GM19324 (cell line): ENCODE measurements around the gene PRRG2.

ENCODE experiments used
- ATAC-seq: cut with Tn5 transposase; IDR thresholded peaks from one replicate; pipeline ENCODE4 v1.9.1; 2021; ENCODE audit warnings: mild to moderate bottlenecking, moderate library complexity; ENCODE audit not compliant: unreplicated experiment, low FRiP score

PRRG2 gene

GRCh38 chr19:49581007-49581508, at the start of gene PRRG2:
TSS of gene PRRG2 (plus strand) at chr19:49581316. CDS start at chr19:49583220, 1,904 bp downstream.
- ATAC-seq: no peak

GRCh38 chr19:49533551-49534488, 47.3 kb upstream of the PRRG2 start:
- ATAC-seq: peak; percentile 76

- no peak for ATAC-seq
Measured at GRCh38 chr19:49534632-49535385, 46.3 kb upstream of the PRRG2 start.

- ATAC-seq: no peak
Measured at GRCh38 chr19:49536921-49537462, 44.1 kb upstream of the PRRG2 start.

GRCh38 chr19:49538643-49539042, 42.5 kb upstream of the PRRG2 start:
- no peak for ATAC-seq

GRCh38 chr19:49539192-49539952, 41.7 kb upstream of the PRRG2 start:
- no peak for ATAC-seq

- ATAC-seq: no peak
Measured at GRCh38 chr19:49541914-49542313, 39.2 kb upstream of the PRRG2 start.

GRCh38 chr19:49542446-49542845, 38.7 kb upstream of the PRRG2 start:
- ATAC-seq: no peak

GRCh38 chr19:49543032-49543431, 38.1 kb upstream of the PRRG2 start:
- no peak for ATAC-seq

- no peak for ATAC-seq
Measured at GRCh38 chr19:49544154-49544553, 37.0 kb upstream of the PRRG2 start.

- no peak for ATAC-seq
Measured at GRCh38 chr19:49546825-49547565, 34.1 kb upstream of the PRRG2 start.

GRCh38 chr19:49549045-49549444, 32.1 kb upstream of the PRRG2 start:
- ATAC-seq: no peak

GRCh38 chr19:49551531-49551930, 29.6 kb upstream of the PRRG2 start:
- ATAC-seq: no peak

GRCh38 chr19:49552749-49553148, 28.4 kb upstream of the PRRG2 start:
- ATAC-seq: no peak

GRCh38 chr19:49553451-49554271, 27.5 kb upstream of the PRRG2 start:
- ATAC-seq: no peak

- no peak for ATAC-seq
Measured at GRCh38 chr19:49554701-49555181, 26.4 kb upstream of the PRRG2 start.

GRCh38 chr19:49555600-49556411, 25.3 kb upstream of the PRRG2 start:
- no peak for ATAC-seq
